Measurements from ENCODE around the gene RBM20. TPM values are rescaled to one million over a fixed set of nuclear protein-coding genes. Genes with fewer than 3 reads are reported as not detected.

RBM20 gene
- total and polyA plus RNA-seq, 7 donors: 0.23 to 7.8 (median 5.4) TPM; not detected in 1

DNA sequence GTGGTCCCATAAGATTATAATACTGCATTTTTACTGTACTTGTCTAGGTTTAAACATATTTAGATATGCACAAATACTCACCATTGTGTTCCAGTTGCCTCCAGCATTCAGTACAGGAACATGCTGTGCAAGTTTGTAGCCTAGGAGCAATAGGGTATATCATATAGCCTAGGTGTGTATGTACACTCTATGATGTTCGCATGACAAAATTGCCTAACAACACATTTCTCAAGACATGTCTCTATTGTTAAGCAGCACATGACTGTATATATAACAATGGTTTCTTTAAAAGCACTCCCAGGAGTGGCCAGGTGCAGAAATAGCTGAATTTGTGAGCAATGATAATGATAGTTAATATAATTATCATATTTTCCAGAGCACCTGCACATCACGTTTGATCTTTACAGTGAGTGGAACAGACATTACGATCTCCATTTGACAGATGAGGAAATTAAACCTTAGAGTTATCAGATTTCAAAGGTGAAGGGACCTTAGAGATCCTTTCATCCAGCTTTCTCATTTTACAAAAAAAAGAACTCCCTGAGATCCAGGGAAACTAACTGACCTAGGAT is 128.4 kb downstream of the RBM20 start:
- Histone ChIP-seq H3K36me3 (no peaks in the 10 kb centered on the region), H3K27me3 (no peaks in the 10 kb centered on the region), H3K4me3 (no peak overlapping the region), H3K4me1 (peaks cover 0 to 11% (median 8%) of the 10 kb centered on the region in 4 donors), H3K9me3 (no peaks in the 10 kb centered on the region), H3K27ac (no peak overlapping the region)
- no peak for DNase-seq
- TF ChIP-seq POLR2A (IDR thresholded peaks at IDR 0.05): no peak
- no peak for TF ChIP-seq EP300 (IDR thresholded peaks at IDR 0.05)
- no peak for TF ChIP-seq POLR2AphosphoS5 (IDR thresholded peaks at IDR 0.05)
- TF ChIP-seq, protein P1, sequence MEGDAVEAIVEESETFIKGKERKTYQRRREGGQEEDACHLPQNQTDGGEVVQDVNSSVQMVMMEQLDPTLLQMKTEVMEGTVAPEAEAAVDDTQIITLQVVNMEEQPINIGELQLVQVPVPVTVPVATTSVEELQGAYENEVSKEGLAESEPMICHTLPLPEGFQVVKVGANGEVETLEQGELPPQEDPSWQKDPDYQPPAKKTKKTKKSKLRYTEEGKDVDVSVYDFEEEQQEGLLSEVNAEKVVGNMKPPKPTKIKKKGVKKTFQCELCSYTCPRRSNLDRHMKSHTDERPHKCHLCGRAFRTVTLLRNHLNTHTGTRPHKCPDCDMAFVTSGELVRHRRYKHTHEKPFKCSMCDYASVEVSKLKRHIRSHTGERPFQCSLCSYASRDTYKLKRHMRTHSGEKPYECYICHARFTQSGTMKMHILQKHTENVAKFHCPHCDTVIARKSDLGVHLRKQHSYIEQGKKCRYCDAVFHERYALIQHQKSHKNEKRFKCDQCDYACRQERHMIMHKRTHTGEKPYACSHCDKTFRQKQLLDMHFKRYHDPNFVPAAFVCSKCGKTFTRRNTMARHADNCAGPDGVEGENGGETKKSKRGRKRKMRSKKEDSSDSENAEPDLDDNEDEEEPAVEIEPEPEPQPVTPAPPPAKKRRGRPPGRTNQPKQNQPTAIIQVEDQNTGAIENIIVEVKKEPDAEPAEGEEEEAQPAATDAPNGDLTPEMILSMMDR (IDR thresholded peaks at IDR 0.05): no peak
- 31 to 68% methylated on average over 3 of the region's 3 CpGs for WGBS, 2 donors
- intact Hi-C loops (cut with DNase I): no loop called here

DNA sequence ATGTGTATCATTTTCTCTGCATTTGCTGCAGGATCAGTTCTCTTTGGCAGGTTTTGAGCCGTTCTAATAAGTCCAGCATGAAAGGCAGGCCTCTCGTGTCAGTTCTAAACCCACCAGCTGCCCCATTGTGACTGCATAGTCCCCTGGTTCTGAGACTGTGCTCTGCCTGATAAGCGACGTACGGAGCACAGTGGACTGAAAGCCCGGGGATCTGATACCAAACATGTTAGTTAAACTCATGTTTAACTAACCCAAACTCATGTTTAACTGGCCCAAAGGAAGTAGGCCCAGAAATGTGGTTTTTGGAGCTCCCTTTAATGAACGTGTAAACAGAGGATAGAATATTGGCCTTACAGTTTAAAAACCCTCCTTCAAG is 129.5 kb downstream of the RBM20 start:
- Histone ChIP-seq H3K4me3 (no peak overlapping the region), H3K36me3 (no peaks in the 10 kb centered on the region), H3K4me1 (peaks cover 0 to 11% (median 8%) of the 10 kb centered on the region in 4 donors), H3K9me3 (no peaks in the 10 kb centered on the region), H3K27ac (peak overlapping the region in 2 of 4 donors; percentile 3 to 40), H3K27me3 (no peaks in the 10 kb centered on the region)
- intact Hi-C loops (cut with DNase I): no loop called here
- TF ChIP-seq POLR2A (IDR thresholded peaks at IDR 0.05) (no peak), EP300 (IDR thresholded peaks at IDR 0.05) (no peak), POLR2AphosphoS5 (IDR thresholded peaks at IDR 0.05) (no peak)
- TF ChIP-seq, protein P1 (IDR thresholded peaks at IDR 0.05): no peak
- no peak for DNase-seq
- 82 to 90% methylated on average over 7 of the region's 7 CpGs for WGBS, 2 donors

DNA sequence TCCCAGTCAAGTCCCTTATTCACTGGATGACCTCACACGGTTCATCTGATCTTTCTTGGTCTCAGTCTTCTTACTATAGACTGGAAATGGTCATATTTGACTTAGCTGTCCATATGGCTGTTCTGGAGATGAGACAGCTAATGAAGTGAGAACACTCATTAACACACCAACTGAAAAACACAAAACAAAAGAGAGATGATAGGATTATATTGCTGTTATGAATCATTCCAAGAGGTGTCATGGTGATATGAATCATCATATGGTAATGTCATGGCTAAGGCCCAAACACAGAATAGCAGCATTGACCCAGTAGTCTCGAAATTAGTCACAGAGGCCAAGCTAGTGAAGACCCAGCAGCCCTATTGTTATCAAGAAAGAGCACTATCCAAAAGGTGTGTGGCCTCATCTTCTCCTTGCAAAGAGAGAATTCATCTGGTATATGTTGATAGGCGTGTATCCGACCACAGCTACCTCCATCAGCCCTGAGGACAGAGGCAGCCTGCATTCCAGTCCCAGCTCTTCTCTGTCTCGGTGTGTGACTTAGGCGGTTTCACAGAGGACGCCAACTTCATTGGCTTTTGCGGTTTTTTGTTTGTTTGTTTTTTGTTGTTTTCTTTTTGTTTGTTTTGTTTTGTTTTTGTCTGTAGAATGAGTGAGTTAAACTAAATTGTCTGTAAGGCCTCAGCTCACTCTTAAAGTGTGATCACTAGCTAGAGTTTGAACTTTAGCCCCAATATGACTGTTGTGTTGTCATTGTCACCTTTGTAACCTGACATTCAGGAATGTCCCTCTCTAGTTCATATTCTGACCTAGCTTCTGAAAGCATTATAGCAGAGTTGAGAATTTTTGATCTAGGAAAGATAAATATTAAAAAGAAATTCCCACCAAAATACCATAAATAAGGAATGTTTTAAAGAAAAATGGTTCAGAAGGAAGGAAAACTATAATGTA is 130.2 kb downstream of the RBM20 start:
- Histone ChIP-seq H3K27me3 (no peaks in the 10 kb centered on the region), H3K36me3 (no peaks in the 10 kb centered on the region), H3K4me1 (peaks cover 0 to 11% (median 8%) of the 10 kb centered on the region in 4 donors), H3K9me3 (no peaks in the 10 kb centered on the region), H3K4me3 (no peak overlapping the region), H3K27ac (peak overlapping the region in 2 of 4 donors; percentile 3 to 40)
- WGBS, 2 donors: 38 to 63% methylated on average over 8 of the region's 8 CpGs
- intact Hi-C loops (cut with DNase I): no loop called here
- TF ChIP-seq EP300 (IDR thresholded peaks at IDR 0.05) (no peak), POLR2A (IDR thresholded peaks at IDR 0.05) (no peak), POLR2AphosphoS5 (IDR thresholded peaks at IDR 0.05) (no peak)
- TF ChIP-seq, protein P1 (IDR thresholded peaks at IDR 0.05): no peak
- no peak for DNase-seq

DNA sequence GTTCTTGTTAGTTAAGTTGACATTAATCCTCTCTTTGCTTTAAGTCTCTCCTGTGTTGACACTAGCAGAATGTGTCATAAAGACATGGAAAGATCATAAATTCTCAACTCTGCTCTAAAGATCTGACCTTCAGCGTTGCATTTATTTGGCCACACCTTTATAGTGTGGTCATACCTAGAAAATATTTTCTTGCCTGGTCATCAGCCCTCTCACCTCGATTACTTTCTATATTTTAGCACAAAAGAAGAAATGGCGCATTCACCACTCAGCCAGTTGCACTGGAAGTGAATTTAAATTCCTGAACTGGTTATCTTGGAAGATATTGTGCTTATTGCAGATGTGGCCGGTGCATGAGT is 130.9 kb downstream of the RBM20 start:
- H3K27ac ChIP-seq: no peak overlapping the region
- no peaks in the 10 kb centered on the region for H3K27me3 ChIP-seq
- H3K4me1 ChIP-seq: peaks cover 0 to 11% (median 8%) of the 10 kb centered on the region in 4 donors
- intact Hi-C loops (cut with DNase I): no loop called here
- H3K9me3 ChIP-seq: no peaks in the 10 kb centered on the region
- 25 to 69% methylated on average over 4 of the region's 4 CpGs for WGBS, 2 donors
- no peak for TF ChIP-seq POLR2AphosphoS5 (IDR thresholded peaks at IDR 0.05)
- TF ChIP-seq, protein P1 (IDR thresholded peaks at IDR 0.05): no peak
- no peak for TF ChIP-seq POLR2A (IDR thresholded peaks at IDR 0.05)
- TF ChIP-seq EP300 (IDR thresholded peaks at IDR 0.05): no peak
- H3K4me3 ChIP-seq: no peak overlapping the region
- H3K36me3 ChIP-seq: no peaks in the 10 kb centered on the region
- no peak for DNase-seq

Measured in sigmoid colon (tissue), 7 donors.